ENCODE data around the gene TTBK1.

- TF ChIP-seq CTCF (IDR thresholded peaks at IDR 0.05) (no peak), POLR2A (IDR thresholded peaks at IDR 0.05) (no peak)
Observed at GRCh38 chr6:43250992-43251373, 7.7 kb downstream of the TTBK1 start.
